Chondrocyte (in vitro differentiated cells): ENCODE results near the gene CATSPERD. TPM values are rescaled to one million over a fixed set of nuclear protein-coding genes. Genes with fewer than 3 reads are reported as not detected.

Experiments used
- DNase-seq: peaks from one replicate; pipeline ENCODE4 v3.0.0; 2021; ENCODE audit warnings: mixed read lengths, low spot score
- H3K27ac Mint-ChIP-seq: one replicate; pipeline ENCODE4 v1.8.0; 2021; ENCODE audit warnings: mild to moderate bottlenecking, moderate library complexity, mixed read lengths; ENCODE audit not compliant: unreplicated experiment
- H3K27me3 Mint-ChIP-seq: 2 replicates; pipeline ENCODE4 v1.8.0; 2021; ENCODE audit warnings: low read depth, mixed read lengths
- H3K36me3 Mint-ChIP-seq: 2 replicates; pipeline ENCODE4 v1.8.0; 2021; ENCODE audit warnings: low read depth, mixed read lengths
- H3K4me1 Mint-ChIP-seq: 2 replicates; pipeline ENCODE4 v1.8.0; 2021; ENCODE audit warnings: low read depth, mild to moderate bottlenecking, mixed read lengths
- H3K4me3 Mint-ChIP-seq: one replicate; pipeline ENCODE4 v1.8.0; 2021; ENCODE audit warnings: mild to moderate bottlenecking, moderate library complexity, mixed read lengths; ENCODE audit not compliant: unreplicated experiment
- H3K9me3 Mint-ChIP-seq: 2 replicates; pipeline ENCODE4 v1.8.0; 2021; ENCODE audit warnings: low read depth, mixed read lengths
- total RNA-seq: library from RNA; stranded (reverse); gene quantifications from 3 replicates; pipeline ENCODE4 v1.2.1, GENCODE V29; 2021
- TF ChIP-seq, protein P1 (sequence below): fragments of 200-600 bp; sonication (generic); IDR thresholded peaks from 2 replicates; pipeline ENCODE4 v1.5.0; 2021; ENCODE audit warnings: antibody characterized with exemption, mild to moderate bottlenecking, moderate library complexity

CATSPERD gene
- total RNA-seq, 1 donor from 2014 or later: not detected

DNA sequence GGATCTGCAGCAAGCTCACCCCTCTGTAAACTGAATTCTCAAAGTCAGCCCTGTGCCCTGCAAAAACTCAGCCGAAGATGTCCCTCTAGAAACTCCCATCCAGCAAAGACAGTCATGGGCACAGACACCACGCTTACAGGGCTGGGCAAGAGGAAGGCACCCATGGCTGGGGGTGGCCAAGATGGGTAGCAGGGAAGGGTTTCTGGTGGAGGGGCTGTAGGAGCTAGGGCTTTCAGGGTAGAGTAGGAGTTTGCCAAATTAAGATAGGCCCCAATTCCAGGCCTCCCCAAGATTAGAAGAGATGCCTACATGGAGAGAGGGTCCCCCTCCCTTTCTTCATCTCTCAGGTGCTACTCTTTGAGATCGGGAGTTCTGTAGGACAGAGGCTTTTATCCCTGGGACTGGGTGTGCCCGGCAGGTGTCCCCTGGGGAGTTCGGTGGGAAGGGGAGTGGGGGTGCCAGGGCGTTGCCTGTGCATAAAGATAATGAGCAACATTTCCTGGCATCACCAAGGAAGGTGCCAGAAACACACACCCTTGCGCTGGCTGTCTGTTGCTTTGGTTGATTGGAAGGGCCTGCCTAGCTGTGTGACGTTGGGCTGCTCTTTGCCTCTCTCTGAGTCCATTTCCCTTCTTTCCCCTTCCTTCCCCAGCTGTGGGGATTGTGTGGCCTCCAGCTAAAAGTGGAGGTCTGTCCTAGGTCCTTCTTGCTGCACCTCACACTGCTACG is 93.8 kb downstream of the CATSPERD start:
- Mint-ChIP-seq H3K27me3 (peaks cover 18% of the 10 kb centered on the region), H3K4me1 (no peaks in the 10 kb centered on the region), H3K4me3 (no peak overlapping the region), H3K36me3 (no peaks in the 10 kb centered on the region), H3K9me3 (no peaks in the 10 kb centered on the region), H3K27ac (no peak overlapping the region)
- no peak for DNase-seq
- TF ChIP-seq, protein P1, sequence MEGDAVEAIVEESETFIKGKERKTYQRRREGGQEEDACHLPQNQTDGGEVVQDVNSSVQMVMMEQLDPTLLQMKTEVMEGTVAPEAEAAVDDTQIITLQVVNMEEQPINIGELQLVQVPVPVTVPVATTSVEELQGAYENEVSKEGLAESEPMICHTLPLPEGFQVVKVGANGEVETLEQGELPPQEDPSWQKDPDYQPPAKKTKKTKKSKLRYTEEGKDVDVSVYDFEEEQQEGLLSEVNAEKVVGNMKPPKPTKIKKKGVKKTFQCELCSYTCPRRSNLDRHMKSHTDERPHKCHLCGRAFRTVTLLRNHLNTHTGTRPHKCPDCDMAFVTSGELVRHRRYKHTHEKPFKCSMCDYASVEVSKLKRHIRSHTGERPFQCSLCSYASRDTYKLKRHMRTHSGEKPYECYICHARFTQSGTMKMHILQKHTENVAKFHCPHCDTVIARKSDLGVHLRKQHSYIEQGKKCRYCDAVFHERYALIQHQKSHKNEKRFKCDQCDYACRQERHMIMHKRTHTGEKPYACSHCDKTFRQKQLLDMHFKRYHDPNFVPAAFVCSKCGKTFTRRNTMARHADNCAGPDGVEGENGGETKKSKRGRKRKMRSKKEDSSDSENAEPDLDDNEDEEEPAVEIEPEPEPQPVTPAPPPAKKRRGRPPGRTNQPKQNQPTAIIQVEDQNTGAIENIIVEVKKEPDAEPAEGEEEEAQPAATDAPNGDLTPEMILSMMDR: no peak

DNA sequence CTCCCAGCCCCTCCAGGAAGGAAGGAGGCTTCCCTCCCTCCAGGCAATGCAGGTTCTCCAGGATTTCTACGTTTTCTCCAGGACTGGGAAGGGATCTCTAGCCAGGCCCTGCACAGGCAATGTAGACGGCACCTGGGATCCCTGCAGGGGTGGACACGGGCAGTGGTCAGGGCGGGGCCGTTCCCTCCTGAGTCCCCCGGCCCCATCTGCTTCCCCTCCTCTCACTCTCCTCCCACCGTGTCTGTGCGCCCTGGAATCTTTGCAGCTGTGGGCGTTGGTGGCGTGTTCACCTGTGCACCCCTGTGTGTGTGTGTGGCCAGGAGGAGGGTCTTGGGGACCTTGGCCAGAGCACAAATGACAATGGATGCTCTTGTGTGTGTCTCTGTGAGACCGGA is 94.4 kb downstream of the CATSPERD start:
- Mint-ChIP-seq H3K9me3 (no peaks in the 10 kb centered on the region), H3K4me1 (no peaks in the 10 kb centered on the region), H3K4me3 (no peak overlapping the region), H3K27ac (no peak overlapping the region), H3K36me3 (no peaks in the 10 kb centered on the region), H3K27me3 (peaks cover 18% of the 10 kb centered on the region)
- no peak for DNase-seq
- TF ChIP-seq, protein P1: no peak

DNA sequence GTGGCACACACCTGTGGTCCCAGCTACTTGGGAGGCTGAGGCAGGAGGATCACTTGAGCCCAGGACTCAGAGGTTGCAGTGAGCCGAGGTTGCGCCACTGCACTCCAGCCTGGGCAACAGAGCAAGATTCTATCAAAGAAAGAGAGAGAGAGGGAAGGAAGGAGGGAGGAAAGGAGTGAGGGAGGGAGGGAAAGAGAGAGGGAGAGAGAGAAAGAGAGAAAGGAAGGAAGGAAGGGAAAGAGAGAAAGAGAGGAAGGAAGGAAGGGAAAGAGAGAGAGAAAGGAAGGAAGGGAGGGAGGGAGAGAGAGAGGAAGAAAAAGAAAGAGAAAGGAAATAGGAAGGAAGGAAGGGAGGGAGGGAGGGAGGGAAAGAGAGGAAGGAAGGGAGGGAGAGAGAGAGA is 96.8 kb downstream of the CATSPERD start:
- no peak for DNase-seq
- Mint-ChIP-seq H3K36me3 (no peaks in the 10 kb centered on the region), H3K9me3 (no peaks in the 10 kb centered on the region), H3K4me3 (no peak overlapping the region), H3K27me3 (peaks cover 18% of the 10 kb centered on the region), H3K27ac (no peak overlapping the region), H3K4me1 (no peaks in the 10 kb centered on the region)
- TF ChIP-seq, protein P1: no peak

DNA sequence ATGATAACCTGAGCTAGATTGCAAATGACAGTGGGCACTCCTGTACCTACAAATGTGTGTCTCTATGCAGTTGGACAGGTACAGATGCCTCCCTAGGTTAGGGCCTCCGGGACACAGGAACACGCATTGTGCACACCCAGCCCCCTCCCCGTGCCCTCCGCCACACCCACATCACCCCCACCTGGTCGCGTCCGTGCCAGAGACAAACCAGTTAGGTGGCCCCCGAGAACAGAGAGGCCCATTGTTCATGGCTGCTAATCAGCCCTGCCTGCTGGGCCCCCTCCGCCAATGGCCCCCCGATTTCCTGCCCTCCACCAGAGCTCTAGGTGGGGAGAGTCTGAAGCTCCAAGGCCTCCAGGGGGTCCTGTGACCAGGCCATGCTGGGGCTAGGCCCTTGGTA is 98.2 kb downstream of the CATSPERD start:
- TF ChIP-seq, protein P1: no peak
- H3K27me3 Mint-ChIP-seq: peaks cover 18% of the 10 kb centered on the region
- no peaks in the 10 kb centered on the region for H3K9me3 Mint-ChIP-seq
- no peak for DNase-seq
- H3K4me1 Mint-ChIP-seq: no peaks in the 10 kb centered on the region
- H3K27ac Mint-ChIP-seq: no peak overlapping the region
- no peaks in the 10 kb centered on the region for H3K36me3 Mint-ChIP-seq
- H3K4me3 Mint-ChIP-seq: no peak overlapping the region

DNA sequence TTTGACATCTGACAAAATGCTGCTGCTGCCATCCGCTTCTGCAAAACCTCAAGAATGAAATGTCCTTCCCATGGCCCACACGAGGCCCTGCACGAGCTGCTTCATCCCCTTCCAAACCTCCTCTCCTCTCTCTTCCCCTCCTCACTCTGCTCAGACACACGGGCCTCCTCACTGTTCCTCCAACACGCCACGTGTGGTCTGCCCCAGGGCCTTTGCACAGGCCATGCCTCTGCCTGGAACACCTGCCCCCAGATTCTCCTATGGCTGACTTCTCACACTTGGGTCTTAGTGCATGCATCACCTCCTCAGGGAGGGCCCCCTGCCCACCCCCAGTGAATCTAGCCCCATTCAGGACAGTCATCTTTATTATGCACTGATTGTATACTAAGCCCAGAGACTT is 100.3 kb downstream of the CATSPERD start:
- Mint-ChIP-seq H3K36me3 (no peaks in the 10 kb centered on the region), H3K4me3 (no peak overlapping the region), H3K27ac (no peak overlapping the region), H3K9me3 (no peaks in the 10 kb centered on the region), H3K4me1 (no peaks in the 10 kb centered on the region), H3K27me3 (peaks cover 16% of the 10 kb centered on the region)
- DNase-seq: no peak
- TF ChIP-seq, protein P1: no peak
